ENCODE results near the gene EFHD1. TPM values are rescaled to one million over a fixed set of nuclear protein-coding genes. Genes with fewer than 3 reads are reported as not detected.

The EFHD1 gene
- polyA plus RNA-seq, 1 donor from 2014 or later, result 0.73 TPM

DNA sequence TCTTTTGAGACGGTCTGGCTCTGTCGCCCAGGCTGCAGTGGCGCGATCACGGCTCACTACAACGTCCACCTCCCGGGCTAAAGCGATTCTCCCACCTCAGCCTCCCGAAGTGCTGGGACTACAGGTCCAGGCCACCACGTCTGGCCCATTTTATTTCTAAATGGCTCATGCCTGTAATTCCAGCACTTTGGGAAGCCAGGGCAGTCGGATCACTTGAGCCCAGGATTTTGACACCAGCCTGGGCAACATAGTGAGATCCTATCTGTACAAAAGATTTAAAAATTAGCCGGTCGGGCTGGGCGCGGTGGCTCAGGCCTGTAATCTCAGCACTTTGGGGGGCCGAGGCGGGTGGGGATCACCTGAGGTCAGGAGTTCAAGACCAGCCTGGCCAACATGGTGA lies 26.4 kb upstream of the EFHD1 start:
- H3K27ac Mint-ChIP-seq, result no peak overlapping the region
- no peaks in the 10 kb centered on the region for H3K36me3 Mint-ChIP-seq
- H3K4me3 Mint-ChIP-seq, result peak overlapping the region in 1 of 4 donors; percentile 23
- peaks cover 1% of the 10 kb centered on the region for H3K27me3 Mint-ChIP-seq
- peaks cover 5 to 8% (median 7%) of the 10 kb centered on the region in 3 donors for H3K4me1 Mint-ChIP-seq
- H3K9me3 Mint-ChIP-seq, result no peaks in the 10 kb centered on the region

DNA sequence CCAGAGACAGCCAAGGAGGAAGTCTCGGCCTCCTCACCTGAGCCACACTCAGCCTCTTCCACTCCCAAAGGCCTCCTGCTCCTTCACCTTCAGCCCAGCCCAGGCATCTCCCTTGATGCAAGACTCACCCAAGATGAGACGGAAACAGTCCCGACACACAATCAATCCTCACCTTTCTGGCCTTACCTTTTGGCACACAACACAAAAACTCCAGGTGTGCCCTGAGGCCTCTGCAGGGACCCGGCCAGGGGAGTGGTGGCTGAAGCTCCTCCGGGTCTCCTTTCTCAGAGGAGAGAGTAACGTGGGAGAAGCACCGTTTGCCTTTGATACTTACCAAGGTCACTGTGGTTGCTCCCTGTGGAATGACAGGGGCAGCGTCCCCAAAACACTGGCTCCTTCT lies 23.8 kb upstream of the EFHD1 start:
- peaks cover 5 to 8% (median 7%) of the 10 kb centered on the region in 3 donors for H3K4me1 Mint-ChIP-seq
- H3K36me3 Mint-ChIP-seq, result no peaks in the 10 kb centered on the region
- no peaks in the 10 kb centered on the region for H3K27me3 Mint-ChIP-seq
- peak overlapping the region in 1 of 4 donors; percentile 55 for H3K4me3 Mint-ChIP-seq
- H3K9me3 Mint-ChIP-seq, result no peaks in the 10 kb centered on the region
- no peak overlapping the region for H3K27ac Mint-ChIP-seq

DNA sequence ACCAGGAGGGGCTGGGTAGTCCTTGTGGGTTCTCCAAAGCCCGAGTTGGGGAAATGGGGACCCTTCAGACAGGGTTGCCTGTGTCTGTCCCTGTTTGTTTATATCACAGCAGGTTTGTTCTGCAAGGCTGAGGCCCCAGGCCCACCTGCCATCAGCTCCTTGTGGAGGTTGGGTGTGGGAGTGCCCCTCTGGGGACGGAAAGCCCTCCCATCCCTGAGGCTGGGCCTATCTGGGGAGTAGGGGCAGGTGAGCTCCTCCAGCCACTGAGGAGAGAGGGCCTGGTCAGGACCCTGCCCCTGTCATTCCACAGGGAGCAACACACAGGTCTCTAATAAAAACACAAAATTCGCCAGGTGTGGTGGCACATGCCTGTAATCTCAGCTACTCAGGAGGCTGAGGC lies 23.3 kb upstream of the EFHD1 start:
- no peaks in the 10 kb centered on the region for H3K27me3 Mint-ChIP-seq
- peaks cover 5 to 8% (median 7%) of the 10 kb centered on the region in 3 donors for H3K4me1 Mint-ChIP-seq
- H3K9me3 Mint-ChIP-seq, result no peaks in the 10 kb centered on the region
- no peak overlapping the region for H3K4me3 Mint-ChIP-seq
- no peak overlapping the region for H3K27ac Mint-ChIP-seq
- H3K36me3 Mint-ChIP-seq, result no peaks in the 10 kb centered on the region

DNA sequence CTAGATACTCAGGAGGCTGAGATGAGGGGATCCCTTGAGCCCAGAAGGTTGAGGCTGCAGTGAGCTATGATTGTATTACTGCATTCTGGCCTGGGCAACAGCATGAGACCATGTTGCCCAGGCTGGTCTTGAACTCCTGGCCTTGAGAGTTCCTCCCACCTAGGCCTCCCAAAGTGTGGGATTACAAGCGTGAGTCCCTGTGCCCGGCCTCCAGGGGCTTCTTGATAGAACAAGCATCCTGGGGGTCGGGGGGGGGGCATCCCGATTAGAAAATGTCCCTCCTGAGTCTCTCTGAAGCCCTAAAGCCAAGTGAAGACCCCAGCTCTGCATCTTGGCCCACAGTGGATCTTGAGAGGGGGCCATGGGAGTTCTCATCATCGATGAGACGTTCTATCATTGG lies 22.3 kb upstream of the EFHD1 start:
- H3K4me1 Mint-ChIP-seq, result peaks cover 2% of the 10 kb centered on the region in 3 donors

DNA sequence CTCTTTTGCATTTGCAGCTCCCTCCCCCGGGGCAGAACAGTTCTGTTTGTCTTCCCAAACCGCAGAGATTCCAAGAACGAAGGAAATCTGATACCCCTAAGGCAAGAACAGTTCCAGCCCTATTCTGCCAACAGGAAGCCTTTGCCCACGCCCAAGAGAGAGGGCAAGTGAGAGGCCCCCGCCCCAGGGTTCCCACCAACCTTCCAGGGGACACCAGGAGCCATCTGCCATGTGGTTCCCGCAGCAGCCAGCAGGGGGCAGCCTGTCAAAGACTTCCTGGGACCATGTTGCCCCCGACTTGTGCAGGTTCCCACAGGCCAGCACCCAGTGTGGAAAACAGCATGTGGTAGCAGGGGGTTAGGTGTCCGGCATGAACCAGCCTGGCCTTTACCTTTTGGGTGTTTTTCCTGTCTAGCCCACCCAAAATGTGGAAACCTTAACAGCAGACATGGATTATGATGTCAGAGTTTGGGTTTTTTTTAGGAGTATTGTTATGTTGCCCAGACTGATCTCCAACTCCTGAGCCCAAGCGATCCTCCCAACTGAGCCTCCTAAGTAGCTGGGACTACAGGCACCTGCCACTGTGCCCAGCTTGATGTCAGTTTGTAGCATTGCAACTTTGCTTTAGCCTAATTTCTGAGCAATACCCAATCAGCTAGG lies 21.7 kb upstream of the EFHD1 start:
- Mint-ChIP-seq H3K9me3 (no peaks in the 10 kb centered on the region), H3K27ac (no peak overlapping the region), H3K36me3 (no peaks in the 10 kb centered on the region), H3K4me1 (no peaks in the 10 kb centered on the region), H3K27me3 (no peaks in the 10 kb centered on the region), H3K4me3 (no peak overlapping the region)

More for the DNA sequence above, 22.3 kb upstream of the EFHD1 start:
- Mint-ChIP-seq H3K9me3 (no peaks in the 10 kb centered on the region), H3K36me3 (no peaks in the 10 kb centered on the region), H3K27ac (no peak overlapping the region), H3K27me3 (no peaks in the 10 kb centered on the region), H3K4me3 (no peak overlapping the region)

DNA sequence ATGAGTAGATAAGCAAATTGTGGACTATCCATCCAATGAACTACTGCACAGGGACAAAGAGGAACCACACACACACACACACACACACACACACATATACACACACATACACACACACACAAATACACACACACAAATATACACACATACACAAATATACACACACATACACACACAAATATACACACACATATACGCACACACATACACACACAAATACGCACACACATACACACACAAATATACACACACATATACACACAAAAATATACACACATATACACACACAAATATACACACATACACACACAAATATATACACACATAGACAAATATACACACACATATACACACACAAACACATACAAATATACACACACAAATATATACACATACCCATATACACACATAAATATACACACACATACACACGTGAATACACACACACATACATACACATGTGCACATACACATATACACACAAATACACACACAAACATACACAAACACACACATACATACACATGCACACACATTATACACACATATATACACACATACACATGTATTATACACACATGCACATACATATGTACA lies 19.8 kb upstream of the EFHD1 start:
- Mint-ChIP-seq H3K36me3 (no peaks in the 10 kb centered on the region), H3K9me3 (no peaks in the 10 kb centered on the region), H3K27me3 (peaks cover 3% of the 10 kb centered on the region), H3K4me1 (no peaks in the 10 kb centered on the region), H3K4me3 (no peak overlapping the region), H3K27ac (peak overlapping the region in 1 of 3 donors; percentile 64)

DNA sequence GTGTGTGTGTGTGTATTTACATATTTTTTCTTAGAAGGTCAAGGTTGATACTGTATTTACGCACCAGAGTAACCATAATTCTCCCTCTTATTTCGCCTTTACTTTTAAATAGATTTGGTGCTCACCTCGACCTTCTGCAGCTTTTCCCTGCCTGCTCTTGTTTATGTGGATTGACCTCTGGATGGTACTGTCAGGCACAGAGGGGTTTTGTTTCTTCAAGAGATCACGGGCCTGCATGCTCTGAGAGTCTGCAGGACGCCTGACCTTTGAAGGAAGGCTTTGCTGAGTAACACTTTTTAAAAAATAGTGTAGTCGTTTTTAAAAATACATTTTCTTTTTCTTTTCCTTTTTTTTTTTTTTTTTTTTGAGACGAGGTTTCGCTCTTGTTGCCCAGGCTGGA lies 18.1 kb upstream of the EFHD1 start:
- H3K9me3 Mint-ChIP-seq, result no peaks in the 10 kb centered on the region
- no peaks in the 10 kb centered on the region for H3K36me3 Mint-ChIP-seq
- H3K4me3 Mint-ChIP-seq, result no peak overlapping the region
- peaks cover 3% of the 10 kb centered on the region for H3K27me3 Mint-ChIP-seq
- H3K4me1 Mint-ChIP-seq, result no peaks in the 10 kb centered on the region
- H3K27ac Mint-ChIP-seq, result no peak overlapping the region

DNA sequence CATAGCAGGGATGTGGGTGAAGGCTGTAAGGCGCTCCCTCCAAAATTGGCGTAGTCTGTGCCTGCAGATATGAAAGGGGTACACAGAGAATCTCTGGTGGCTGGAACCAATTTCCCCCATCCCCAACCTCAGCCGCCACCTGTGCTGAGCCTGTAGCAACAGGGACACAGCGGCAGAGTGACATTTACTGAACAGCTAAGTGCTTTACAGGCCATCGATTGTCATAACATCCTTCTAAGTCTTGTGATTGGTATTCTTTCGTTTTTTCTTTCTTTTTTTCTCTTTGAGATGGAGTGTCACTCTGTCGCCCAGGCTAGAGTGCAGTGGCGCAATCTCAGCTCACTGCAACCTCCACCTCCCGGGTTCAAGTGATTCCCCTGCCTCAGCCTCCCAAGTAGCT lies 12.2 kb upstream of the EFHD1 start:
- no peak overlapping the region for H3K27ac Mint-ChIP-seq
- peaks cover 0 to 1% (median 0%) of the 10 kb centered on the region in 3 donors for H3K4me1 Mint-ChIP-seq
- H3K4me3 Mint-ChIP-seq, result no peak overlapping the region
- H3K9me3 Mint-ChIP-seq, result peaks cover 0 to 1% (median 0%) of the 10 kb centered on the region in 3 donors
- H3K27me3 Mint-ChIP-seq, result peaks cover 11% of the 10 kb centered on the region
- no peaks in the 10 kb centered on the region for H3K36me3 Mint-ChIP-seq

DNA sequence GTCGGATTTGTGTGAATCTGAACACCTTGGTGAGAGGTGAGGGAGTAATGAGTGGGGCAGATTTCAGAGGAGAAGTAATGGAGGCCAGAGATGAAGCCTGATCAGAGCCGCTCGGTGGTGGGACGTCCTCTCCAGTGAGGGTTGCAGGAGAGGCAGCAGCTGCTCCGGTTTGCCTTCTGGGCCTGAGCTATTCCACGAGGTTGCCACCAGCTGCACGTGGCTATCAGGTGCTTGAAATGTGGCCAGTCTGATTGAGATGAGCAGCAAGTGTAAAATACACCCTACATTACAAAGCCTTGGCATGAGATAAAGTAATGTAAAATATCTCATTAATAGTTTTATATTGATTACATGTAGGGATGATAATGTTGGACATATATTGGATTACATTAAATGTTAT lies 10.8 kb upstream of the EFHD1 start:
- peaks cover 11% of the 10 kb centered on the region for H3K27me3 Mint-ChIP-seq
- no peak overlapping the region for H3K4me3 Mint-ChIP-seq
- H3K9me3 Mint-ChIP-seq, result peaks cover 0 to 1% (median 0%) of the 10 kb centered on the region in 3 donors
- peaks cover 0 to 1% (median 0%) of the 10 kb centered on the region in 3 donors for H3K4me1 Mint-ChIP-seq
- no peak overlapping the region for H3K27ac Mint-ChIP-seq
- no peaks in the 10 kb centered on the region for H3K36me3 Mint-ChIP-seq

DNA sequence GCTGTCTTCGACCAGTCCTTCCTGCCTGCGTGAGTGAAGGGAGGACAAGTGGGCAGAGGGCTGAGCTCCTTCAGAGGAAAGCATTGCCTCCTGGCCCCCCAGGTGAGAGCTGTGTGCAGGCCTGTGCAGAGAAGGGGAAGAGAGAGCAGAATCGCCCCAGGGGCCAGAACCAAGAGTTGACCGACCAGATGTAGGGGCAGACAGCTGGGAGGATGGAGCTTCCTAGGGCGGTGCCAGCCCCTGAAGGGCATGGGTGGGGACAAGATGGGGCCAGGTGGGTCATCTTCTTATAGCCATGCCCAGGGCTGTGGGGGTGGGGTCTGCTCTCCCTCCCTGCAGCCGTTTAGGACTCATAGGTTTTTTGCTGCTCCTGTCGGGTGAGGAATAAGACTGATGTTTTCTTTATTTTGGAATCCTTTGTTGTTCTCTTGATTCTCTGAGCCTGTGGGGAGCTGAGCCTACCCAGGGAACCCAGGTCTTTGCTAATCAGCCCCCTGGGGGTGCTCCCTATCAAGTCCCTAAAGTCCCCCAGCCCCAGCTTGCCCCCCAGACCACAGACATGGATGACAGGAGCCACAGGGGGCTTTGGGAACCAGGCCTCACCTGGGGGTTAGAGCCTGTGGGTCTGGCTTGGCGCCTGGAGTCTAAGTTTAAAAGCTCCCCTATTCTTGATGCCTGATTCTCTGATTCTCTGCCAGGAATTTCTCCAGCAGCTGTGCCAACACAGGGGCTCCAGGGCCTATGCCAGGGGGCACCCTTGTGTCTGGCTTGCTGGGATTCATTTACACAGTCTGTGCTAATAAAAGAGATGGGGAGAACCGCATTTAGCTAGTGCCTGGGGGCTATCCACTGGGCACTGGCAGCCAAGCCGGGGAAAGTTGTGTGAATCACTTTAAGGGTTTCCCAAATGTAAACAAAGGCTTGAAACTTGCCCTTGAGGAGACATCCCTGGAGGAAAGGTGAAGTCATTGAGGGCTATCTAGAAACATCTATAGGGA lies 9.3 kb upstream of the EFHD1 start:
- no peak overlapping the region for H3K27ac Mint-ChIP-seq
- H3K36me3 Mint-ChIP-seq, result no peaks in the 10 kb centered on the region
- H3K4me3 Mint-ChIP-seq, result no peak overlapping the region
- H3K27me3 Mint-ChIP-seq, result peaks cover 8% of the 10 kb centered on the region
- peaks cover 0 to 1% (median 0%) of the 10 kb centered on the region in 3 donors for H3K9me3 Mint-ChIP-seq
- H3K4me1 Mint-ChIP-seq, result peaks cover 0 to 1% (median 0%) of the 10 kb centered on the region in 3 donors

DNA sequence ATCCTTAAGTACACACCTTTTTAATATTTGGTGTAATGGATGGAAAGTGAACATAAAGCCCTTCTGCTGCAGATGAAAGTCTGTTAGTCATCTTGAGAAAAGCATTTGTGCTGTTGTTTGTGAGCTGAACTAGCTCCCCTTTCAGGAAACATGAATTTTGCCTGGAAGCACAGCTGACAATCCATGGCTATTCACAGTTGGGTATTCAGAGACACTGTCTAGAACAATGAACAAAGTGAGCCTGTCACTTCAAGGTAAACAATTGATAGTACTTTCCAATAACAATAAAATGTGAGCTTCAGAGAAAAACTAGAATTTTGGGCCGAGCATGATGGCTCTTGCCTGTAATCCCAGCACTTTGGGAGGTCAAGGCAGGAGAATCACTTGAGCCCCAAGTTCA lies 6.8 kb upstream of the EFHD1 start:
- Mint-ChIP-seq H3K36me3 (no peaks in the 10 kb centered on the region), H3K9me3 (no peaks in the 10 kb centered on the region), H3K4me3 (no peak overlapping the region), H3K27me3 (peaks cover 13% of the 10 kb centered on the region), H3K27ac (no peak overlapping the region), H3K4me1 (peaks cover 0 to 1% (median 0%) of the 10 kb centered on the region in 3 donors)

DNA sequence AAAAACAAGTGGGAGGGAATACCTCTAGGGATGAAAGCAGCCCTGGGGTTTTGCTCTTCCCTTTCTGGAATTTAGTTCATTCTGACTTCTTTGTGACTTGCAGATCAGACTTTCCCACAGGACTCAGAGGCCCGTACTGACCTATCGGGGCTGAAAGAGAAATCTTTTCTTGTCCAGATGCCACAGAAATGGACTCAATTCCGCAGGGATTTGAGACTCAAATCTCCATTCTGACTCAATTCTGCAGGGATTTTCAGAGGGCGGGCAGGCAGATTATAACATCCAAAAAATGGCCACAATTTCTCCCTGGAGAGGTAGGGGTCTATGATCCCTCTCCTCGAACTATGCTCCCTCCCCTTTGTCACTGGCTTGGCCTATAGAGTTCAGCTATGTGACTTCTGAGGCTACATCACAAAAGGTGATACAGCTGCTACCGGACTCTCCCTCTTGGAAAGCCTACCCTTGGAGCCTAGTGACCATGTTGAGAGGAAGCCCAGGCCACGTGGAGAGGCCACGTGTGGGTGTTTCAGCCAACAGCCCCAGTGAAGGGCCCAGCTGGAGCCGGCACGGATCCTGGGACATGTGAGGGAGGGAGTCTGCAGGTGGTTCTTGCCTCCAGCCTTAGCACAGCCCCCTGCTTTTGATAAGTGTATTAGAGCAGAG lies 4.8 kb upstream of the EFHD1 start:
- Mint-ChIP-seq H3K4me3 (peak overlapping the region in 1 of 4 donors; percentile 33), H3K27me3 (peaks cover 18% of the 10 kb centered on the region), H3K9me3 (no peaks in the 10 kb centered on the region), H3K27ac (no peak overlapping the region), H3K36me3 (no peaks in the 10 kb centered on the region), H3K4me1 (peaks cover 0 to 6% (median 6%) of the 10 kb centered on the region in 3 donors)

DNA sequence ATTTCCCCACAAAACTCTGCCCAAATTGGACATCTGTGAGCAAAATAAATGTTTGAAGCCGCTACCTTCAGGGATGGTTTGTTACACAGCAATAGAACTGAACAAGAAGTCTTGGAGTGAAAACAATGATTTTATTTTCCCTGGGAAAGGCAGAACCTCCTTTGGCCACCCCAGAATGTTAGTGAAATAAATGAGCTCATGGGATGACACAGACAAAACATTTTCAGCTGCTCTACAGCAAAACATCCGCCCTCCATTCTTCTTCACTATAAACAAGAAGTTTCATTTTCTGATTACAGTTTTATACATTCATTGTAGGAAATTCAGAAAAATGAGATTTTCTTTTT lies 4.3 kb upstream of the EFHD1 start:
- no peaks in the 10 kb centered on the region for H3K9me3 Mint-ChIP-seq

DNA sequence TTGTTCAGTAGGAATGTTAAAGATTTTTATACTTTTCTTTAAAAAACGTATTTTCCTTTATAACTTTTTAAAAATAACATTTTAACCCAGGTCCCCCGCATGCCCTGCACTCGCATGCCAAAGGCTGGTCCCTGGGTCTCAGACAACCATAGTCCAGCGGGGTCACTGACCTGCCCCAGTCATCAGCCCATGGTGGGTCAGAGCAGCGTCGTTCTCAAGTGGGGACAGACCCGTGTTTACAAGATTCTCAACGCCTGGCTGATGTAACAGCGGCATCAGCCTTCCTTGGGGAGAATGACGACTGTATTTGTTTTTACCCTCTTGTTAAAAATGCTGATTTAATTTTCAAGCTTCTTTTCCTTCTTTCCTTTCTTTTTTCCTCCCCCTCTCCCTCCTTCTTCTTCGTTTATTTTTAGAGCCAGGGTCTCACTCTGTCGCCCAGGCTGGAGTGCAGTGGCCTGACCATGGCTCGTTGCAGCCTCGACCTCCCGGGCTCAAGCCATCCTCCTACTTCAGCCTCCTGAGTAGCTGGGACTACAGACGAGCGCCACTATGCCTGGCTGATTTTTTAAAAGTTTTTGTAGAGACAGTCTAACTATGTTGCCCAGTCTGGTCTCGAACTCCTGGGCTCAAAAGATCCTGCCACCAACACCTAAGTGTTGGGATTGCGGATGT lies 1.0 kb upstream of the EFHD1 start:
- peak overlapping the region; percentile 9 to 74 (median 57) for H3K4me3 Mint-ChIP-seq
- no peak overlapping the region for H3K27ac Mint-ChIP-seq
- H3K36me3 Mint-ChIP-seq, result peaks cover 1% of the 10 kb centered on the region
- peaks cover 0 to 6% (median 5%) of the 10 kb centered on the region in 3 donors for H3K4me1 Mint-ChIP-seq
- H3K27me3 Mint-ChIP-seq, result peaks cover 34% of the 10 kb centered on the region
- peaks cover 0 to 3% (median 1%) of the 10 kb centered on the region in 3 donors for H3K9me3 Mint-ChIP-seq

More for the DNA sequence above, 4.3 kb upstream of the EFHD1 start:
- Mint-ChIP-seq H3K27me3 (peaks cover 15% of the 10 kb centered on the region), H3K4me3 (no peak overlapping the region), H3K36me3 (no peaks in the 10 kb centered on the region), H3K4me1 (peaks cover 0 to 6% (median 6%) of the 10 kb centered on the region in 3 donors), H3K27ac (no peak overlapping the region)

Data from IgD-negative memory B cell (primary cell).